ENCODE data around the gene BAHCC1.

BAHCC1 gene

DNA sequence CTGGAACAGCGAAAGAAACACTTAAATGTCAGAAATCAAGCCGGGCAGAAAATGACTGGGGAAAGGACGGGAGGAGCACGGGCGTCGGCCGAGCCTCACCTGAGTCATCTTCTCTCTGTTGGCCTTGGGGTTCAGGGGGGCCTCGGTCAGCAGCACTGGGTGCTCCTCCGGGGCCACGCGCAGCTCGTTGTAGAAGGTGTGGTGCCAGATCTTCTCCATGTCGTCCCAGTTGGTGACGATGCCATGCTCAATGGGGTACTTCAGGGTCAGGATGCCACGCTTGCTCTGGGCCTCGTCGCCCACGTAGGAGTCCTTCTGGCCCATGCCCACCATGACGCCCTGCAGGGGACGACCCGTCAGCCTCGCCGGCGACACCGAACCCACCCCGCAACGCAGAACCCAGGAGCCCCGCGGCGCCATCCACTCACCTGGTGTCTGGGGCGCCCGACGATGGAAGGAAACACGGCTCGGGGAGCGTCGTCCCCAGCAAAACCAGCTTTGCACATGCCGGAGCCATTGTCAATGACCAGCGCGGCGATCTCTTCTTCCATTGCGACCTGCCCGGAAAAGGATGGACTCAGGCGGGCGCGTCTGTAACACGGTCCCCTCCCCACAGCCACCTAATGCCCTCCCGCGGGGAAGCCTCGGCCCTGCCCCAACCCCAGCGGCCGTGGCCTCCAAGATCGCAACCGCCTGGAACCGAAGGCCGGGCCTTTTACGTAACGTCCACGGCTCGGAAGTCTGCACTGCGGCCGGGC is 116.7 kb downstream of the BAHCC1 start:
- TF ChIP-seq GATA3 (IDR thresholded peaks at IDR 0.05; ENCODE audit: low read depth, low read length) (no peak), GATA2 (IDR thresholded peaks at IDR 0.05; ENCODE audit: low read depth, low read length) (no peak)

- TF ChIP-seq GATA2 (IDR thresholded peaks at IDR 0.05; ENCODE audit: low read depth, low read length) (no peak), GATA3 (IDR thresholded peaks at IDR 0.05; ENCODE audit: low read depth, low read length) (no peak)
These were observed 117.5 kb downstream of the BAHCC1 start, which contains the start of gene ACTG1 for GRCh38 chr17:81512562-81513371. ACTG1 (minus strand) TSS chr17:81512799; CDS start chr17:81512354, 445 bp downstream.

GRCh38 chr17:81513372-81513752 is 118.1 kb downstream of the BAHCC1 start:
- no peak for TF ChIP-seq GATA2 (IDR thresholded peaks at IDR 0.05; ENCODE audit: low read depth, low read length)
- no peak for TF ChIP-seq GATA3 (IDR thresholded peaks at IDR 0.05; ENCODE audit: low read depth, low read length)

DNA sequence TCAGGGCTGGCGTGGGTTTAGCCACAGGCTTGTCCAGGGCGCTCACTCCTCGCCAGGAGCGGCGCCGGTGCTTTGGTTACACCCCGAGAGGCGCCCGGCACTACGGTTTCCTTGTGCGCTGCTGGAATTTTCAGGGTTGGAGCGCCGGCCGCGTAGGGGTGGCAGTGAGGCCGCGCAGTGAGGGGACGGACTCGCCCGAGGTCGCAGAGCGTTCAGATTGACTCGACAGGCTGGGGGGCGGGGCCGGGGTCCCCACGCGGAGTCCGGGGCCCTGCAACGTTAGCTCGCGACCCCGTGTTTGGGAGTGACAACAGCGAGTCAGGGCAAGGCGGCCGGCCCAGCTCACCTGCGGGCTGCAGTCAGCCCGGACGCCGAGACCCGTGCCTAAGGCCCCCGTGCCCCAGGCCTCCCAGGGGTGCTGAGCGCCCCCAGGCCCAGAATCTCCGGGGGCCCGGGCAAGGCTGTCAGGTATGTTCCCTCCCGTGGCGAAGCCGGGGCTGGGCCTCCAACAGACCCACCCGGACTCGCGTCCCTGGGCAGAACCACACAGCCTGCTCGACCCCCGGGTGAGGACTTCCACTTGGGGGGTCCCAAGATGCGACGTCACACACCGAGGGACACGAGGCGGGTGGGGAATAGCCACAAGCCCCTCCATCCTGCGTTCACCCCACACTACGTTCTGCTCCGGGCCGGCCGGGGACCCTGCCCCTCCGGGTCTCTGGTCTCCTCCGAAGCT is 118.7 kb downstream of the BAHCC1 start:
- TF ChIP-seq GATA3 (IDR thresholded peaks at IDR 0.05; ENCODE audit: low read depth, low read length) (no peak), GATA2 (IDR thresholded peaks at IDR 0.05; ENCODE audit: low read depth, low read length) (no peak)

GRCh38 chr17:81514489-81514738 is 119.2 kb downstream of the BAHCC1 start:
- TF ChIP-seq GATA3 (IDR thresholded peaks at IDR 0.05; ENCODE audit: low read depth, low read length) (no peak), GATA2 (IDR thresholded peaks at IDR 0.05; ENCODE audit: low read depth, low read length) (no peak)

GRCh38 chr17:81514739-81515529 is 119.7 kb downstream of the BAHCC1 start:
- TF ChIP-seq GATA3 (IDR thresholded peaks at IDR 0.05; ENCODE audit: low read depth, low read length) = no peak
- no peak for TF ChIP-seq GATA2 (IDR thresholded peaks at IDR 0.05; ENCODE audit: low read depth, low read length)

GRCh38 chr17:81515530-81516041 is 120.3 kb downstream of the BAHCC1 start:
- TF ChIP-seq GATA2 (IDR thresholded peaks at IDR 0.05; ENCODE audit: low read depth, low read length) (no peak), GATA3 (IDR thresholded peaks at IDR 0.05; ENCODE audit: low read depth, low read length) (no peak)

All from SH-SY5Y (cell line).